Skin epidermis (tissue), 12 donors: ENCODE results near the gene NSUN6.
A peak's percentile ranks its signal among the peaks of the same experiment; 100 is the strongest.

Source experiments
- H3K27ac ChIP-seq, 21 experiments: fragments of 200-600 bp; sonication (generic) in 11 of 21; one replicate each; pipeline ENCODE4 v1.5.0; 2020; ENCODE audit warnings: mild to moderate bottlenecking in 3 of 21, inconsistent platforms in 2 of 21, moderate library complexity in 2 of 21
- H3K4me3 ChIP-seq, 7 experiments: fragments of 200-600 bp; sonication (generic) in 2 of 7; one replicate each; pipeline ENCODE4 v1.5.0; 2020; ENCODE audit warnings: inconsistent platforms in 2 of 7, mild to moderate bottlenecking in 2 of 7, moderate library complexity in 1 of 7

Gene NSUN6

GRCh38 chr10:18651324-18652007 is at the start of gene NSUN6:
Gene NSUN6, minus strand, starts transcription at chr10:18651587. Its CDS starts 384 bp downstream, at chr10:18651203.
- H3K27ac ChIP-seq, result peak within 1 kb of the TSS; percentile 48 to 93 (median 87)

GRCh38 chr10:18699849-18700840 is 48.8 kb upstream of the NSUN6 start:
- Histone ChIP-seq H3K4me3 (no peak overlapping the region), H3K27ac (peak overlapping the region in 3 of 21 experiments; percentile 8 to 35 (median 30))

More at GRCh38 chr10:18651324-18652007, at the start of gene NSUN6:
- H3K4me3 ChIP-seq, result peak within 1 kb of the TSS; percentile 48 to 73 (median 62)

- Histone ChIP-seq H3K27ac (no peak overlapping the region), H3K4me3 (no peak overlapping the region)
Observed at GRCh38 chr10:18690541-18690940, 39.2 kb upstream of the NSUN6 start.

GRCh38 chr10:18689498-18689897 is 38.1 kb upstream of the NSUN6 start:
- no peak overlapping the region for H3K27ac ChIP-seq

DNA sequence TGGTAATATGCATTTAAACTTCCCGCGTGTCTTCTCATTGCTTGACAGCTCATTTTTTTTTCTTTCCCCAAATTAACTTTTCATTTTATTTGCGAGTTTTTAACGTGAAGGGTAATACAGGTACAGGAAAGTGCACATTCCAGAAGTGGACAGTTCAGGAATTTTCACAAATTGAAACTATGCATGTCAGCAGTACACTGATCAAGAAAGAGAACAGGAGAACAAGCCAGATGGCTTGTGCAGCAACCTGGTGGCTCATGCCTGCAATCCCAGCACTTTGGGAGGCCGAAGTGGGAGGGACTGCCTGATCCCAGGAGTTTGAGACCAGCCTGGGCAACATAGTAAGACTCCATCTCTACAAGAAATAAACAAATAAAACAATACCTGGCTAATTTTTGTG is 36.3 kb upstream of the NSUN6 start:
- Histone ChIP-seq H3K27ac (no peak overlapping the region), H3K4me3 (no peak overlapping the region)

More at GRCh38 chr10:18689498-18689897, 38.1 kb upstream of the NSUN6 start:
- no peak overlapping the region for H3K4me3 ChIP-seq

DNA sequence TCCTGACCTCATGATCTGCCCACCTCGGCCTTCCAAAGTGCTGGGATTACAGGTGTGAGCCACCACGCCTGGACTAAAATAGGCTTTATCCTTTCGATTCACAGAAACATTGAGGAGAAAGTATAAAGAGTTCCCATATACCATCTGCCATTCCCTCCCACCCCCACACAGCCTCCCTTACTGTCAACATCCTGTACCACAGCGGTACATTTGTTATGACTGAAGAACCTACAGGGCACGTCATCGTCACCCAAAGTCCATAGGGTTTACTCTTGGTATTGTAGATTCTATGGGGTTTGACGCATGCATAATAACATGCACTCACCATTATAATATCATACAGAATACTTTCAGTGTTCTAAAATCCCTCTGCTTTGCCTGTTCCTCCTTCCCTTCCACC is 35.8 kb upstream of the NSUN6 start:
- H3K4me3 ChIP-seq, result no peak overlapping the region
- no peak overlapping the region for H3K27ac ChIP-seq

- H3K27ac ChIP-seq, result no peak overlapping the region
Observed at GRCh38 chr10:18685555-18685954, 34.2 kb upstream of the NSUN6 start.

GRCh38 chr10:18684953-18685352 is 33.6 kb upstream of the NSUN6 start:
- no peak overlapping the region for H3K4me3 ChIP-seq
- H3K27ac ChIP-seq, result no peak overlapping the region

More at GRCh38 chr10:18685555-18685954, 34.2 kb upstream of the NSUN6 start:
- no peak overlapping the region for H3K4me3 ChIP-seq

- H3K4me3 ChIP-seq, result no peak overlapping the region
- no peak overlapping the region for H3K27ac ChIP-seq
Observed at GRCh38 chr10:18684416-18684815, 33.0 kb upstream of the NSUN6 start.

DNA sequence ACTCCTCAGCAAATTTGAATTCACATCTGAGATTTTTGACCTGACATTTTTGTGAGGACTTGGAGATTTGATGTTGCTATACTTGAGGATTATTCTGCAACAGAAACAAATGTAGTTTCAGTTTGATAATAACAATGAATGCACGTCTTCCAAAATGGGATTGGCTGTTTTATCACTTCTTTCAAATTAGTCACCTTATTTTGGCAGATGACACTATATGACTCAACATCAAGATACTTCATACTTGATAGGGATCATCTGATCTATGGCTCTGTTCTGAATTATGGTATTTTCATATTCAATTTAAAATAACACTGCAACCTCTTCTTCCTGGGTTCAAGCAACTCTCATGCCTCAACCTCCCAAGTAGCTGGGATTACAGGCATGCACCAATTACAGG is 32.0 kb upstream of the NSUN6 start:
- H3K4me3 ChIP-seq, result no peak overlapping the region

DNA sequence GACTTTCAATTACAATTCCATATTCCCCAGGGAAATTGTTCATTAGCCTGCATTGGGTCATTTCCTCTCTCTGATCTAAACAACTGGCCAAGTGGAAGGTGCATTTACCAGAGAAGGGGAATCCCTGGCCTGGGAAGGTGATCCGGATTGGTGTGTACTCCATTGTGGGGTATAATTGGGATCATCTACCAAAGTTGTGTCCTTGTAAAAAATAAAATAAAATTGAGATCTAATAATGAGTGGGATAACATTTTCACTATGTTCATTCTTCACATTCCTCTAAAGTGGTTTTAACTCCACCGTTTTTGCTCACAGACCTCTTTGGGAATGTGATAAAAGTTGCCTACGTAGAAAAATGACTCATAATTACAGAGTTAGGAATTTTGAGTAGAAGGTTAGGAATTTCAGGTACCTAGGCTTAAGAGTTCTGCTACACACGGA is 30.6 kb upstream of the NSUN6 start:
- H3K4me3 ChIP-seq, result no peak overlapping the region
- peak overlapping the region in 1 of 21 experiments; percentile 9 for H3K27ac ChIP-seq

More for the DNA sequence above, 32.0 kb upstream of the NSUN6 start:
- H3K27ac ChIP-seq, result no peak overlapping the region

GRCh38 chr10:18681366-18681765 is 30.0 kb upstream of the NSUN6 start:
- Histone ChIP-seq H3K27ac (no peak overlapping the region), H3K4me3 (no peak overlapping the region)

DNA sequence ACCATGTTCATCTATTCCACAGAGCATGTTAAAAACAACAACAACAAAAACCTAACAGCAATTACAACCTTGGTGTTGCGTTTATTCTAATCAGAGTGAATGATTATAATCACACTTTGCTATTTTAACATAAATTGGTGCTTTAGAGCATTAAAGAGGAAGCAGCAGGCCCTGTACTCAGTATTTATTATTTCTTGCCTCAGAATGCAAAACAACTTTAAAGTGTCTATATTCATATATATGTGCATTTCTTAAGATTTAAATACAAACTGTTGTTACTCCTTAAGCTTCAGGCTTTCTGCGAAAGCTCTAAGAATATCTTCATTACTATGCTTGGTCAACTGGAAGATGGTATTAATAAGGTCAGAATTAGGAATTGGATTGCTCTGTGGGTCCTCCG is 29.4 kb upstream of the NSUN6 start:
- H3K4me3 ChIP-seq, result no peak overlapping the region
- no peak overlapping the region for H3K27ac ChIP-seq

GRCh38 chr10:18675086-18675801 is 23.9 kb upstream of the NSUN6 start:
- H3K4me3 ChIP-seq, result no peak overlapping the region
- no peak overlapping the region for H3K27ac ChIP-seq

GRCh38 chr10:18668026-18668425 is 16.6 kb upstream of the NSUN6 start:
- H3K4me3 ChIP-seq, result no peak overlapping the region
- H3K27ac ChIP-seq, result no peak overlapping the region

- H3K27ac ChIP-seq, result no peak overlapping the region
- no peak overlapping the region for H3K4me3 ChIP-seq
Observed at GRCh38 chr10:18666810-18667209, 15.4 kb upstream of the NSUN6 start.

DNA sequence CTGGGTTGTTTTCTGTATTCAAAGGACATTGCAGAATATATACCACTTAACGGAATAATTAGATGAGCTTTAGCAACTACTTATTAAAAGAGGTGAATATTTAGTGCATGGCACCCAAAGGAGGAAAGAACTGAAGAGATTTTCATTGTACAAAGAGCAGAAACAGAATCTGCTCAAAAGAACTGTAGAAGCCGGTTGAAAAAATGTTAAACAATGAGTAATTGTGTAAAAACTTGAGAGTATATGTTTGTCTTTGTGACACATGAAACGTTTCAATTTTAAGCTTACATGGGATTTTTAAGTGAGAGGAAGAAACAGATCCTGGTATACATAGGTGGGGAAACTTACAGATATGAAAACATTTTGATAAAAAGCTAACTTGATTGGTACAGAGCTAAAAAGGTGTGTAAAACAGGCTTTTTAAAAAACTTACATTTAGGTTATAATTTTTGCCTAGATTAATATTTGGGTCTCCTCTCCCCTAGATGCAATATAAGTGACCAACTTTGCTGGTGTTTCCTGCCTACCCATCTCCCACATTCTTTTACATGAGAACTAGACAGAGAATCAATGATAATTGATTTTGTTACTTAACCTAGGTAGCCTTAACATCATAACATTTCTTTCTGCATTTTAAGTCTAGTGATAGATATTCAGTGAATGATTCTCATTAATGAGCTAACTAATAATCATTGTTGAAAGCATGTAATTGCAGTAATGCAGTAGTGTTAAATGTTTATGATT is 14.6 kb upstream of the NSUN6 start:
- Histone ChIP-seq H3K4me3 (no peak overlapping the region), H3K27ac (no peak overlapping the region)

DNA sequence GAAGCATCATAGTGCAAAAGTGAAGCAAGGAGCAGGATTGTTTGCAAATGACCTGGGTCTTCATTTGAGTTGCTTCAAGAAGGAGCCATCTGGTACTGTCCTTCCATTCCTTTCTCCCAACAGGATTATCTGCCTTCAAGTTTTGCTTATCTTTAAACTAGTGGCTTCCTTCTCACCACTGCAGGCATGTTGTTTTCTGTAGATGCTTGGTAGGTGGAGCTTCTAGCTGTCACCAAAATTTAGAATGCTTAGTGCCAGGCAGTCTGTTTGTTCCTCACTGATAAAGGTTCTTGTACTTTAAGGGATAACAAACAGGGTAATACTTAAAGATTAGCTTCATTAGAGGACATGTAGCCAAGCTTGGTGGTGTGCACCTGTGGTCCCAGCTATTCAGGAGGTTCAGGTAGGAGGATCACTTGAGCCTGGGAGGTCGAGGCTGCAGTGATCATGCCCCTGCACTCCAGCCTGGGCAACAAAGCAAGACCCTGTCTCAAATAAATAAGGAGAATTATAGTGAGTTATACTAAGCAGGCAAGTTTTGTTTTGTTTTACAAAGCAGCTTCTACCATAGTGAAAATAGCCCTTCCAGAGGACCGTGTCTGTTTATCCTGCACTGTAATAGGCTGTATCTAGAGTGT is 13.6 kb upstream of the NSUN6 start:
- no peak overlapping the region for H3K27ac ChIP-seq
- no peak overlapping the region for H3K4me3 ChIP-seq
